ENCODE measurements around the gene BMP6. TPM values are rescaled to one million over a fixed set of nuclear protein-coding genes. Genes with fewer than 3 reads are reported as not detected.

BMP6 gene
- total and polyA plus RNA-seq, 2 of the 8 experiments (the other 6 are each of a cell fraction or from before 2014, with no cell fraction given) = 2.0 to 2.1 TPM

DNA sequence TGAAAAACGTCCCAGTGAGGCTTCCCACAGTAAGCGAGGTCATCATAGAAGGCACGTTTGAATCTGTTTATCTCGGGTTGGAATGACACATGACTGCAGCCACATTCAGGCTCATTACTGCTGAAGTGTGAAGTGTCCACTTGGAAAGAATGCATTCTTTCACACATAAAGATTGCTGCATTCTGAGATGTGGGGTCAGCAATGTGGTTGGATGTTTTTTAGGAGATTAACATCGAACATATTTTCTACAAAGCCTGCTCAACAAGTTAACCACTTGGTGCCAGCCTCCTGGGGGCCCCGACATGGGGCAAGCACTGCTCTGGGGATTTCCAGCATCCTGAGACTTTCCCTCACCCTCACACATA is 79.9 kb downstream of the BMP6 start:
- Histone ChIP-seq H3K4ac (replicated peaks; ENCODE audit: insufficient read length, low read depth, low read length) (no peak overlapping the region), H3K4me3 (ENCODE audit: extremely low read depth in 1 of 4, insufficient read depth in 2 of 4, low read depth in 3 of 4, low read length in 4 of 4) (no peak overlapping the region), H3K9me3 (ENCODE audit: insufficient read depth in 2 of 2, low read depth in 1 of 2, low read length in 1 of 2) (no peaks in the 10 kb centered on the region), H3K14ac (ENCODE audit: insufficient read length) (no peak overlapping the region), H3K79me1 (ENCODE audit: low read depth, low read length) (no peaks in the 10 kb centered on the region), H3K36me3 (ENCODE audit: control insufficient read depth in 2 of 4, insufficient read depth in 4 of 4, low read length in 3 of 4) (no peaks in the 10 kb centered on the region), H3K23me2 (ENCODE audit: low read depth, low read length) (no peaks in the 10 kb centered on the region), H3K56ac (replicated peaks; ENCODE audit: insufficient read length, low read depth, low read length) (no peak overlapping the region), H2AK5ac (ENCODE audit: low read depth, low read length) (no peak overlapping the region), H3K27ac (ENCODE audit: low read depth, low read length) (no peak overlapping the region), H3K18ac (ENCODE audit: extremely low read depth, low read length) (no peak overlapping the region), H3K79me2 (ENCODE audit: control insufficient read depth in 1 of 2, insufficient read depth in 2 of 2, low read length in 2 of 2) (no peaks in the 10 kb centered on the region), H2AFZ (ENCODE audit: low read length) (no peak overlapping the region), H2BK15ac (ENCODE audit: low read length) (no peak overlapping the region), H4K8ac (ENCODE audit: extremely low read depth, insufficient read depth, low read length) (no peak overlapping the region), H3K4me2 (ENCODE audit: insufficient read depth in 1 of 2, low read depth in 2 of 2, low read length in 2 of 2) (no peak overlapping the region; a peak in 1 of 4 replicates), H3K27me3 (replicated peaks in 1 of 4; ENCODE audit: control insufficient read depth in 3 of 4, extremely low read depth in 1 of 4, insufficient read depth in 3 of 4, low read length in 3 of 4) (peaks cover 0 to 1% (median 0%) of the 10 kb centered on the region in 4 experiments; a peak in 2 of 7 replicates), H2BK12ac (ENCODE audit: low read depth, low read length) (no peak overlapping the region), H2BK5ac (ENCODE audit: low read depth, low read length) (no peak overlapping the region), H3K4me1 (replicated peaks in 1 of 4; ENCODE audit: control insufficient read depth in 3 of 4, insufficient read depth in 4 of 4, low read length in 3 of 4) (peaks cover 0 to 6% (median 4%) of the 10 kb centered on the region in 4 experiments; a peak in 3 of 7 replicates), H3K23ac (ENCODE audit: insufficient read length) (no peak overlapping the region), H2BK20ac (ENCODE audit: low read length) (no peak overlapping the region), H4K91ac (replicated peaks; ENCODE audit: insufficient read length, low read length) (no peak overlapping the region), H2BK120ac (replicated peaks; ENCODE audit: low read depth, low read length) (no peak overlapping the region), H4K5ac (ENCODE audit: insufficient read length, low read depth, low read length) (no peak overlapping the region), H4K20me1 (replicated peaks in 1 of 2; ENCODE audit: control insufficient read depth in 1 of 2, insufficient read depth in 2 of 2, low read length in 2 of 2) (no peaks in the 10 kb centered on the region), H3K9ac (replicated peaks in 1 of 4; ENCODE audit: extremely low read depth in 1 of 4, low read depth in 3 of 4, low read length in 3 of 4) (no peak overlapping the region)
- 63% methylated on average over 6 of the region's 6 CpGs; no CpG with 5 or more reads in 1 of the 2 experiments for WGBS, 2 experiments (ENCODE audit: extremely low coverage in 1 of 2, insufficient coverage in 1 of 2, insufficient read length in 1 of 2, insufficient replicate concordance in 2 of 2, low coverage in 1 of 2, low lambda C conversion rate in 2 of 2, missing lambda C conversion rate in 1 of 2)
- ChIA-PET POLR2A (ENCODE audit: partially characterized antibody) (no interaction called here), CTCF (ENCODE audit: partially characterized antibody) (no interaction called here)
- FAIRE-seq (no peak), DNase-seq (ENCODE audit: low read depth in 1 of 2, low spot score in 2 of 2) (no peak)
- TF ChIP-seq, protein P1, sequence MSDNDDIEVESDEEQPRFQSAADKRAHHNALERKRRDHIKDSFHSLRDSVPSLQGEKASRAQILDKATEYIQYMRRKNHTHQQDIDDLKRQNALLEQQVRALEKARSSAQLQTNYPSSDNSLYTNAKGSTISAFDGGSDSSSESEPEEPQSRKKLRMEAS (IDR thresholded peaks at IDR 0.05) = no peak
- TF ChIP-seq HDAC2 (IDR thresholded peaks at IDR 0.05; ENCODE audit: borderline replicate concordance in 1 of 2, low read depth in 2 of 2, low read length in 2 of 2) (no peak), HDAC6 (IDR thresholded peaks at IDR 0.05; ENCODE audit: low read depth, low read length) (no peak), SIX5 (IDR thresholded peaks at IDR 0.05; ENCODE audit: low read depth, low read length) (no peak), CHD1 (IDR thresholded peaks at IDR 0.05; ENCODE audit: low read depth, low read length) (no peak), KDM5A (IDR thresholded peaks at IDR 0.05; ENCODE audit: low read length) (no peak), KDM1A (IDR thresholded peaks at IDR 0.05; ENCODE audit: borderline replicate concordance, low read length) (no peak), POU5F1 (IDR thresholded peaks at IDR 0.05; ENCODE audit: low read depth, low read length) (no peak), EGR1 (IDR thresholded peaks at IDR 0.05; ENCODE audit: borderline replicate concordance, low read depth, low read length) (no peak), YY1 (IDR thresholded peaks at IDR 0.05; ENCODE audit: low read depth, low read length) (no peak), SIRT6 (IDR thresholded peaks at IDR 0.05; ENCODE audit: low read length) (no peak)
- TF ChIP-seq, protein P2, sequence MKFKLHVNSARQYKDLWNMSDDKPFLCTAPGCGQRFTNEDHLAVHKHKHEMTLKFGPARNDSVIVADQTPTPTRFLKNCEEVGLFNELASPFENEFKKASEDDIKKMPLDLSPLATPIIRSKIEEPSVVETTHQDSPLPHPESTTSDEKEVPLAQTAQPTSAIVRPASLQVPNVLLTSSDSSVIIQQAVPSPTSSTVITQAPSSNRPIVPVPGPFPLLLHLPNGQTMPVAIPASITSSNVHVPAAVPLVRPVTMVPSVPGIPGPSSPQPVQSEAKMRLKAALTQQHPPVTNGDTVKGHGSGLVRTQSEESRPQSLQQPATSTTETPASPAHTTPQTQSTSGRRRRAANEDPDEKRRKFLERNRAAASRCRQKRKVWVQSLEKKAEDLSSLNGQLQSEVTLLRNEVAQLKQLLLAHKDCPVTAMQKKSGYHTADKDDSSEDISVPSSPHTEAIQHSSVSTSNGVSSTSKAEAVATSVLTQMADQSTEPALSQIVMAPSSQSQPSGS (IDR thresholded peaks at IDR 0.05; ENCODE audit: low read length) = no peak
- TF ChIP-seq, protein P3, sequence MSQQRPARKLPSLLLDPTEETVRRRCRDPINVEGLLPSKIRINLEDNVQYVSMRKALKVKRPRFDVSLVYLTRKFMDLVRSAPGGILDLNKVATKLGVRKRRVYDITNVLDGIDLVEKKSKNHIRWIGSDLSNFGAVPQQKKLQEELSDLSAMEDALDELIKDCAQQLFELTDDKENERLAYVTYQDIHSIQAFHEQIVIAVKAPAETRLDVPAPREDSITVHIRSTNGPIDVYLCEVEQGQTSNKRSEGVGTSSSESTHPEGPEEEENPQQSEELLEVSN (IDR thresholded peaks at IDR 0.05) = no peak

All from H1 (cell line).